ENCODE results near the gene PCDHAC2. TPM values are rescaled to one million over a fixed set of nuclear protein-coding genes. Genes with fewer than 3 reads are reported as not detected.

The PCDHAC2 gene
- total and polyA plus RNA-seq, 4 donors = 6.3 to 27.1 (median 13.8) TPM

GRCh38 chr5:140951636-140952035, 14.6 kb upstream of the PCDHAC2 start:
- no peaks in the 10 kb centered on the region for H3K36me3 ChIP-seq (ENCODE audit: control insufficient read depth, insufficient read depth, low read length)
- no peaks in the 10 kb centered on the region for H3K27me3 ChIP-seq (ENCODE audit: control insufficient read depth, insufficient read depth, low read length)
- H3K4me1 ChIP-seq (ENCODE audit: control insufficient read depth, insufficient read depth, low read length) = no peaks in the 10 kb centered on the region
- WGBS (ENCODE audit: insufficient coverage) = 76% methylated on average over 5 of the region's 6 CpGs
- no peak overlapping the region for H3K27ac ChIP-seq (ENCODE audit: low read depth, low read length)
- no peak for DNase-seq (ENCODE audit: low read depth in 4 of 6, low spot score in 6 of 6)
- H3K9me3 ChIP-seq (ENCODE audit: control insufficient read depth, insufficient read depth, low read length) = no peaks in the 10 kb centered on the region
- H3K4me3 ChIP-seq (ENCODE audit: low read depth, low read length) = no peak overlapping the region

- H3K27ac ChIP-seq (ENCODE audit: low read depth, low read length) = no peak overlapping the region
- no peak for DNase-seq (ENCODE audit: low read depth in 4 of 6, low spot score in 6 of 6)
- H3K4me1 ChIP-seq (ENCODE audit: control insufficient read depth, insufficient read depth, low read length) = no peaks in the 10 kb centered on the region
- no peaks in the 10 kb centered on the region for H3K9me3 ChIP-seq (ENCODE audit: control insufficient read depth, insufficient read depth, low read length)
- no peaks in the 10 kb centered on the region for H3K36me3 ChIP-seq (ENCODE audit: control insufficient read depth, insufficient read depth, low read length)
- no CpG with 5 or more reads among the region's 2 CpGs for WGBS (ENCODE audit: insufficient coverage)
- no peak overlapping the region for H3K4me3 ChIP-seq (ENCODE audit: low read depth, low read length)
- no peaks in the 10 kb centered on the region for H3K27me3 ChIP-seq (ENCODE audit: control insufficient read depth, insufficient read depth, low read length)
Measured at GRCh38 chr5:140953234-140953633, 13.0 kb upstream of the PCDHAC2 start.

- no peak overlapping the region for H3K4me3 ChIP-seq (ENCODE audit: low read depth, low read length)
- peaks cover 6% of the 10 kb centered on the region for H3K4me1 ChIP-seq (ENCODE audit: control insufficient read depth, insufficient read depth, low read length)
- H3K9me3 ChIP-seq (ENCODE audit: control insufficient read depth, insufficient read depth, low read length) = no peaks in the 10 kb centered on the region
- H3K27ac ChIP-seq (ENCODE audit: low read depth, low read length) = no peak overlapping the region
- no peaks in the 10 kb centered on the region for H3K36me3 ChIP-seq (ENCODE audit: control insufficient read depth, insufficient read depth, low read length)
- no CpG with 5 or more reads among the region's 1 CpG for WGBS (ENCODE audit: insufficient coverage)
- H3K27me3 ChIP-seq (ENCODE audit: control insufficient read depth, insufficient read depth, low read length) = no peaks in the 10 kb centered on the region
- no peak for DNase-seq (ENCODE audit: low read depth in 4 of 6, low spot score in 6 of 6)
Measured at GRCh38 chr5:140962190-140962589, 4.1 kb upstream of the PCDHAC2 start.

- Histone ChIP-seq H3K27me3 (ENCODE audit: control insufficient read depth, insufficient read depth, low read length) (no peaks in the 10 kb centered on the region), H3K27ac (ENCODE audit: low read depth, low read length) (no peak overlapping the region), H3K9me3 (ENCODE audit: control insufficient read depth, insufficient read depth, low read length) (no peaks in the 10 kb centered on the region), H3K4me3 (ENCODE audit: low read depth, low read length) (no peak overlapping the region), H3K36me3 (ENCODE audit: control insufficient read depth, insufficient read depth, low read length) (no peaks in the 10 kb centered on the region), H3K4me1 (ENCODE audit: control insufficient read depth, insufficient read depth, low read length) (peaks cover 18% of the 10 kb centered on the region)
- no peak for DNase-seq (ENCODE audit: low read depth in 4 of 6, low spot score in 6 of 6)
- no CpG with 5 or more reads among the region's 3 CpGs for WGBS (ENCODE audit: insufficient coverage)
Measured at GRCh38 chr5:140964356-140964755, 1.9 kb upstream of the PCDHAC2 start.

GRCh38 chr5:140965905-140966292, 377 bp upstream of the PCDHAC2 start:
- no peaks in the 10 kb centered on the region for H3K9me3 ChIP-seq (ENCODE audit: control insufficient read depth, insufficient read depth, low read length)

GRCh38 chr5:140967226-140967893, 1.1 kb downstream of the PCDHAC2 start:
- Histone ChIP-seq H3K4me3 (ENCODE audit: low read depth, low read length) (peak overlapping the region; percentile 58), H3K27me3 (ENCODE audit: control insufficient read depth, insufficient read depth, low read length) (no peaks in the 10 kb centered on the region), H3K4me1 (ENCODE audit: control insufficient read depth, insufficient read depth, low read length) (peaks cover 18% of the 10 kb centered on the region), H3K36me3 (ENCODE audit: control insufficient read depth, insufficient read depth, low read length) (no peaks in the 10 kb centered on the region), H3K27ac (ENCODE audit: low read depth, low read length) (no peak overlapping the region), H3K9me3 (ENCODE audit: control insufficient read depth, insufficient read depth, low read length) (no peaks in the 10 kb centered on the region)
- WGBS (ENCODE audit: insufficient coverage) = 28% methylated on average over 33 of the region's 34 CpGs
- no peak for DNase-seq (ENCODE audit: low read depth in 4 of 6, low spot score in 6 of 6)

More at GRCh38 chr5:140965905-140966292, 377 bp upstream of the PCDHAC2 start:
- H3K27ac ChIP-seq (ENCODE audit: low read depth, low read length) = peak overlapping the region; percentile 65
- H3K36me3 ChIP-seq (ENCODE audit: control insufficient read depth, insufficient read depth, low read length) = no peaks in the 10 kb centered on the region
- peaks cover 18% of the 10 kb centered on the region for H3K4me1 ChIP-seq (ENCODE audit: control insufficient read depth, insufficient read depth, low read length)
- peak overlapping the region; percentile 58 for H3K4me3 ChIP-seq (ENCODE audit: low read depth, low read length)
- H3K27me3 ChIP-seq (ENCODE audit: control insufficient read depth, insufficient read depth, low read length) = no peaks in the 10 kb centered on the region
- peak in 3 of 6 donors; percentile 38 to 87 (median 54) for DNase-seq (ENCODE audit: low read depth in 4 of 6, low spot score in 6 of 6)
- 3% methylated on average over 9 of the region's 9 CpGs for WGBS (ENCODE audit: insufficient coverage)

GRCh38 chr5:140969880-140970279, 3.6 kb downstream of the PCDHAC2 start:
- H3K36me3 ChIP-seq (ENCODE audit: control insufficient read depth, insufficient read depth, low read length) = no peaks in the 10 kb centered on the region
- no peak overlapping the region for H3K27ac ChIP-seq (ENCODE audit: low read depth, low read length)
- no peaks in the 10 kb centered on the region for H3K9me3 ChIP-seq (ENCODE audit: control insufficient read depth, insufficient read depth, low read length)
- H3K4me1 ChIP-seq (ENCODE audit: control insufficient read depth, insufficient read depth, low read length) = peaks cover 18% of the 10 kb centered on the region
- no peaks in the 10 kb centered on the region for H3K27me3 ChIP-seq (ENCODE audit: control insufficient read depth, insufficient read depth, low read length)
- no peak overlapping the region for H3K4me3 ChIP-seq (ENCODE audit: low read depth, low read length)
- DNase-seq (ENCODE audit: low read depth in 4 of 6, low spot score in 6 of 6) = no peak

- Histone ChIP-seq H3K9me3 (ENCODE audit: control insufficient read depth, insufficient read depth, low read length) (no peaks in the 10 kb centered on the region), H3K27ac (ENCODE audit: low read depth, low read length) (no peak overlapping the region), H3K4me3 (ENCODE audit: low read depth, low read length) (no peak overlapping the region), H3K4me1 (ENCODE audit: control insufficient read depth, insufficient read depth, low read length) (peaks cover 4% of the 10 kb centered on the region), H3K27me3 (ENCODE audit: control insufficient read depth, insufficient read depth, low read length) (no peaks in the 10 kb centered on the region), H3K36me3 (ENCODE audit: control insufficient read depth, insufficient read depth, low read length) (no peaks in the 10 kb centered on the region)
- no peak for DNase-seq (ENCODE audit: low read depth in 4 of 6, low spot score in 6 of 6)
Measured at GRCh38 chr5:140973550-140973949, 7.3 kb downstream of the PCDHAC2 start.

GRCh38 chr5:140977003-140977402, 10.7 kb downstream of the PCDHAC2 start:
- Histone ChIP-seq H3K4me3 (ENCODE audit: low read depth, low read length) (no peak overlapping the region), H3K9me3 (ENCODE audit: control insufficient read depth, insufficient read depth, low read length) (no peaks in the 10 kb centered on the region), H3K36me3 (ENCODE audit: control insufficient read depth, insufficient read depth, low read length) (no peaks in the 10 kb centered on the region), H3K27ac (ENCODE audit: low read depth, low read length) (no peak overlapping the region), H3K4me1 (ENCODE audit: control insufficient read depth, insufficient read depth, low read length) (no peaks in the 10 kb centered on the region), H3K27me3 (ENCODE audit: control insufficient read depth, insufficient read depth, low read length) (no peaks in the 10 kb centered on the region)
- 60% methylated on average over 1 of the region's 3 CpGs for WGBS (ENCODE audit: insufficient coverage)
- peak in 2 of 6 donors; percentile 28 to 61 for DNase-seq (ENCODE audit: low read depth in 4 of 6, low spot score in 6 of 6)

GRCh38 chr5:140978260-140978659, 12.0 kb downstream of the PCDHAC2 start:
- 83% methylated on average over 1 of the region's 2 CpGs for WGBS (ENCODE audit: insufficient coverage)
- Histone ChIP-seq H3K4me3 (ENCODE audit: low read depth, low read length) (no peak overlapping the region), H3K4me1 (ENCODE audit: control insufficient read depth, insufficient read depth, low read length) (no peaks in the 10 kb centered on the region), H3K27me3 (ENCODE audit: control insufficient read depth, insufficient read depth, low read length) (no peaks in the 10 kb centered on the region), H3K36me3 (ENCODE audit: control insufficient read depth, insufficient read depth, low read length) (no peaks in the 10 kb centered on the region), H3K27ac (ENCODE audit: low read depth, low read length) (no peak overlapping the region), H3K9me3 (ENCODE audit: control insufficient read depth, insufficient read depth, low read length) (no peaks in the 10 kb centered on the region)
- DNase-seq (ENCODE audit: low read depth in 4 of 6, low spot score in 6 of 6) = peak in 1 of 6 donors; percentile 40
